22Rv1 (cell line): ENCODE data around the gene SLIT2.

ENCODE experiments used
- H3K27ac ChIP-seq: fragments of 450-650 bp; 2 replicates; pipeline ENCODE4 v1.5.1; 2017
- CTCF ChIP-seq: fragments of 450-650 bp; IDR thresholded peaks from 2 replicates; pipeline ENCODE4 v1.5.1; 2017; ENCODE audit warnings: mild to moderate bottlenecking
- ZFX ChIP-seq: fragments of 450-650 bp; IDR thresholded peaks from 2 replicates; pipeline ENCODE4 v1.6.1; 2017; ENCODE audit warnings: antibody characterized with exemption, borderline replicate concordance

SLIT2 gene

GRCh38 chr4:20276848-20277247 is 25.1 kb downstream of the SLIT2 start:
- H3K27ac ChIP-seq: no peak overlapping the region
- TF ChIP-seq ZFX (no peak), CTCF (no peak)

GRCh38 chr4:20278195-20278594 is 26.5 kb downstream of the SLIT2 start:
- H3K27ac ChIP-seq: no peak overlapping the region
- no peak for TF ChIP-seq CTCF
- TF ChIP-seq ZFX: no peak

DNA sequence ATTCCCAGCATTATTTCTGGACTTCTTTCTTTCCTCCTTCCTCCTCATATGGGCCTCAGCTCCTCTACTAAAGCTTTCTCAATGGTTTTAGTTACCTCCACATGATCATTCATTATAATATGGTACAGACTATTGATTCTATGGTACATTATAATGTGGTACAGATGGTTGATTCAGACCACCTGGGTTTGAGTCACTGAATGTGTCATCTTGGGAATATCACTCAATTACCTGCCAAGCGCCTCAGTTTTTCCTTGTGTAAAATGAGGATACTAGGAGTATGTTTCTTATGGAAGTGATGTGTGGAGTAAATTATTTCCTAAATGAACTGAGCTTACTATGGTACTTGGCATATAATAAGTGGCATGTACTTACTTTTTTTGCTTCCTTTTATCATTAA is 27.7 kb downstream of the SLIT2 start:
- no peak overlapping the region for H3K27ac ChIP-seq

DNA sequence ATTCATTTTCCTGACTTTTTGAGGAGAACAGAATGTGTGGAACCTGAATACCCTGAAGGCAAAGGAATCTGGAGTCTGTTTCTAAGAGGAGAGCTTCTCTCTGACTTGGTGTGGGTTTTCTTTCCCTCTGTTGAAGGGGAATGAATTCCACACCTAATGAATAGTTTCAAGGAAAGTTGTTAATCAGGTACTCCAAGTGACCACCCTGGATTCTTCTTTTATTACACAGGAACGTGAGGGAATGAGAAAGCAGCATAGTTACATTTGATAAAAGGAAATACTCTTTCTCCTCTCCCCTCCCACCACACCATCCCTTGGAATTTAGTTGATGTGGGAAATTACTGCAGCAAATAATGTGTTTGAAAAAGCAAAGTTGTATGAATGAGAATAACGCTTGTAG is 29.7 kb downstream of the SLIT2 start:
- H3K27ac ChIP-seq: no peak overlapping the region
- TF ChIP-seq ZFX (no peak), CTCF (no peak)

More for the DNA sequence above, 27.7 kb downstream of the SLIT2 start:
- TF ChIP-seq CTCF: no peak
- no peak for TF ChIP-seq ZFX

- TF ChIP-seq ZFX (no peak), CTCF (no peak)
- no peak overlapping the region for H3K27ac ChIP-seq
Measured at GRCh38 chr4:20283039-20283438, 31.3 kb downstream of the SLIT2 start.

DNA sequence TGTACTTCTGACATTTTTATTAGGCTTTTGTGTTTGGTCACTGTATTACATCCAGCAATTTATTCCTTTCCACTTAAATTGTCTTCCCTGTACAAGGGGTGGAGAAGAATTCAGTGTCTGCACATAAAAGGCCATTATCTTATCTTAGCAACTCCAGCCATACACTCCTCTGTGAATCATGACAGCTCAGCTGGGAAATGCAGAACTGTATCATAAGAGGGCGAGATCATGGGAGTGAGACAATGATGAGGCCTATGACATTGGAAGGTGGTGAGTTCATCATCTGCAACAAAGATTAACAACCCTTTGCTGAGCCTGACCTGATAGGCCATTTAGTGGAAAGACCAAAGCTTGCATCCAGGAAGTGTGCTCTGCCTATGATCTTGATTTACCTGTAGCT is 33.3 kb downstream of the SLIT2 start:
- TF ChIP-seq ZFX: no peak
- TF ChIP-seq CTCF: no peak
- no peak overlapping the region for H3K27ac ChIP-seq

- no peak overlapping the region for H3K27ac ChIP-seq
- TF ChIP-seq CTCF: no peak
- TF ChIP-seq ZFX: no peak
Measured at GRCh38 chr4:20287246-20287645, 35.5 kb downstream of the SLIT2 start.
